Spinal cord (tissue), 10 donors: ENCODE results near the gene CRMP1. TPM values are rescaled to one million over a fixed set of nuclear protein-coding genes. Genes with fewer than 3 reads are reported as not detected.
"Not testable (repeated sequence)": the region's sequence is repeated elsewhere in the genome, so short reads cannot be mapped to it uniquely, and the experiment has no call there.

Experiments
- DNase-seq, 6 donors: peaks; one replicate each; pipeline versions ENCODE4 v3.0.0 to v3.0.0-alpha.2; 2013 to 2015; ENCODE audit warnings: low spot score in 6 of 6, low read depth in 4 of 6
- H3K27ac ChIP-seq: one replicate; pipeline ENCODE4 v1.5.1; 2013; ENCODE audit warnings: low read depth, low read length, control low read depth
- H3K27me3 ChIP-seq: one replicate; pipeline ENCODE4 v1.6.1; 2013; ENCODE audit warnings: low read length; ENCODE audit not compliant: control insufficient read depth, insufficient read depth
- H3K36me3 ChIP-seq: one replicate; pipeline ENCODE4 v1.6.1; 2013; ENCODE audit warnings: low read length; ENCODE audit not compliant: control insufficient read depth, insufficient read depth
- H3K4me1 ChIP-seq: one replicate; pipeline ENCODE4 v1.6.1; 2013; ENCODE audit warnings: low read length; ENCODE audit not compliant: control insufficient read depth, insufficient read depth
- H3K4me3 ChIP-seq: one replicate; pipeline ENCODE4 v1.5.1; 2013; ENCODE audit warnings: low read depth, low read length, control low read depth
- H3K9me3 ChIP-seq: one replicate; pipeline ENCODE4 v1.6.1; 2013; ENCODE audit warnings: low read length; ENCODE audit not compliant: control insufficient read depth, insufficient read depth
- WGBS: methylation state at CpG from one replicate; pipeline ENCODE4 v1.1.5; 2013; ENCODE audit warnings: missing lambda C conversion rate; ENCODE audit not compliant: insufficient coverage; 5-methylcytosine and 5-hydroxymethylcytosine counted together
- polyA plus RNA-seq, 2 donors: library from polyadenylated mRNA; unstranded; fragments of 120-200 nt; gene quantifications; one replicate each; pipeline ENCODE4 v1.2.1, GENCODE V29; 2013; ENCODE audit not compliant: insufficient read length in 2 of 2
- total RNA-seq, 2 donors: library from RNA; depleted of rRNA in 1 of 2; stranded (reverse); fragments of 120-200 nt in 1 of 2; fragments of >200 nt in 1 of 2; gene quantifications; one replicate each; pipeline versions ENCODE4 v1.2.3 to v1.2.4, GENCODE V29; 2013 to 2014
- donor health status: healthy.

The CRMP1 gene
- total and polyA plus RNA-seq, 4 donors: 99.1 to 506 (median 301) TPM

DNA sequence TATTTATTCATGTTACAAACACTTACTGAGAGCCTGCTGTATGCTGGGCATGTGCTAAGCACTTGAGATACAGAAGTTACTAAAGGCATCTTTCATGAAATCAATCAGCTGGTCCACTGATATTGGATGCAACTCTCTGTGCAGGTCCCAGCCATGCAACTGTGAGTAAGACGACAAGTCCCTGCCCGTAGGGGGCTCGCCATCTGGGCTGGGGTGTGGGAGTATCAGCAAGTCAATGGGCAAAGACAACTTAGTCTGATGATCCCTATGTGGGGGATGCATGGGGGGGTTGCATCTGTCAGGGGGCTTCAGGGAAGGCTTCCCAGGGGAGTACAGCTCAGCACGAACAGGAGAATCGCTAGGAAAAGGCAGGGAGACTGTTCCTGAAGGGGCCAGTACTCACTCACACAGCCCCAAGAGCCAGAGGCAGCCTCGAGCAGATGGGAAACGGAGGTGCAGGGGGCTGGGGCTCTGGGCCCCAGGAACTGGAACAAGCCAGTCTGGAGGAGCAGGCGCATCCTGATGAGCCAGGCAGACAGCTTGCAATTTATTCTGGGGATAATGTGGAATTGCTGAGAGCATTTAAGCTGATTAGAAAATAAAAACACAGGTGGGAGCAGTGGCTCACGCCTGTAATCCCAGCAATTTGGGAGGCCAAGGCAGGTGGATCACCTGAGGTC, 40.2 kb downstream of the CRMP1 start:
- H3K27ac ChIP-seq: no peak overlapping the region

GRCh38 chr4:5851637-5852301, 41.1 kb downstream of the CRMP1 start:
- 85% methylated on average over 3 of the region's 4 CpGs for WGBS
- DNase-seq: no peak
- H3K4me1 ChIP-seq: peaks cover 15% of the 10 kb centered on the region
- peaks cover 75% of the 10 kb centered on the region for H3K36me3 ChIP-seq
- no peak overlapping the region for H3K27ac ChIP-seq
- H3K27me3 ChIP-seq: no peaks in the 10 kb centered on the region
- no peak overlapping the region for H3K4me3 ChIP-seq
- H3K9me3 ChIP-seq: no peaks in the 10 kb centered on the region

More for the DNA sequence above, 40.2 kb downstream of the CRMP1 start:
- Histone ChIP-seq H3K4me1 (peaks cover 15% of the 10 kb centered on the region), H3K27me3 (no peaks in the 10 kb centered on the region), H3K4me3 (no peak overlapping the region), H3K9me3 (no peaks in the 10 kb centered on the region), H3K36me3 (peaks cover 80% of the 10 kb centered on the region)
- DNase-seq: peak in 1 of 6 donors; percentile 53
- 55% methylated on average over 9 of the region's 9 CpGs for WGBS

DNA sequence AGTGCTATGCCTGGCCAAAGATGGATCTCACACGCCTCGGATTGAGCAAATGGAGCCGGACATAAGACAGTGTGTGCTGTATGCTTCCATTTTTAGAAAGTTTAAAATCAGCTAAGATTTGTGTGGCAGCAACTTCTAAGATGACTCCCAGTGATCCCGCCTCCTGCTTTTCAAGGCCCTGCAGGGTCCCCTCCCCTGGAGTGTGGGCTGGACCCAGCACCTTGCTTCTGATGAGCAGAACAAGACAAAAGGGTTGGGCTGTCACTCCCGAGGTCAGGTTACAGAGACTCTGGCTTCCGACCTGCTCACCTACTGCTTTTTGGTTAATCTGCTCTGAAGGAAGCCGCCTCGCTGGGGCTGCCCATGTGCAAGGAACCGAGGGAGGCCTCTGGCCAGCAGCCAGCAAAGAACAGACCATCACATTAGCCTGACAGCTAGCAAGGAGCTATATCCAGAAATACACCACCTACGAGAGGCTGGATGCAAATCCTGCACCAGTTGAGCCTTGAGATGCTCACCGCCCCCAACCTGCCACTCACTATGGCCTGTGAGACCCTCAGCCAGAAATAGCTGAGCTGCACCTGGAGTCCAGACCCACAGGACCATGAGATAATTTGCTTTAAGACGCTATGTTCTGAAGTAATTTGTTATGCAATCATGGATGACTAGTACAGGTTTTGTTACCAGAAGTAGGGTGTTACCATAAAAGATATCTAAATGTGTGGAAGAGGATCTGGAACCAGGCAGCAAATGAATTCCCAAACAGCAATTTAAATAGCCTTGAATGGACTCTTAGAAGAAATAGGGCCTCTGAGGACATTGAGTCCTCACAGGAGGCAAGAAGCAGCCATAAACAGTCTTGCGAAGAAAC, 47.6 kb downstream of the CRMP1 start:
- no peaks in the 10 kb centered on the region for H3K27me3 ChIP-seq
- no peak overlapping the region for H3K27ac ChIP-seq
- H3K36me3 ChIP-seq: peaks cover 80% of the 10 kb centered on the region
- H3K9me3 ChIP-seq: no peaks in the 10 kb centered on the region
- peaks cover 22% of the 10 kb centered on the region for H3K4me1 ChIP-seq
- peak in 1 of 6 donors; percentile 21 for DNase-seq
- WGBS: 54% methylated on average over 12 of the region's 13 CpGs
- no peak overlapping the region for H3K4me3 ChIP-seq

DNA sequence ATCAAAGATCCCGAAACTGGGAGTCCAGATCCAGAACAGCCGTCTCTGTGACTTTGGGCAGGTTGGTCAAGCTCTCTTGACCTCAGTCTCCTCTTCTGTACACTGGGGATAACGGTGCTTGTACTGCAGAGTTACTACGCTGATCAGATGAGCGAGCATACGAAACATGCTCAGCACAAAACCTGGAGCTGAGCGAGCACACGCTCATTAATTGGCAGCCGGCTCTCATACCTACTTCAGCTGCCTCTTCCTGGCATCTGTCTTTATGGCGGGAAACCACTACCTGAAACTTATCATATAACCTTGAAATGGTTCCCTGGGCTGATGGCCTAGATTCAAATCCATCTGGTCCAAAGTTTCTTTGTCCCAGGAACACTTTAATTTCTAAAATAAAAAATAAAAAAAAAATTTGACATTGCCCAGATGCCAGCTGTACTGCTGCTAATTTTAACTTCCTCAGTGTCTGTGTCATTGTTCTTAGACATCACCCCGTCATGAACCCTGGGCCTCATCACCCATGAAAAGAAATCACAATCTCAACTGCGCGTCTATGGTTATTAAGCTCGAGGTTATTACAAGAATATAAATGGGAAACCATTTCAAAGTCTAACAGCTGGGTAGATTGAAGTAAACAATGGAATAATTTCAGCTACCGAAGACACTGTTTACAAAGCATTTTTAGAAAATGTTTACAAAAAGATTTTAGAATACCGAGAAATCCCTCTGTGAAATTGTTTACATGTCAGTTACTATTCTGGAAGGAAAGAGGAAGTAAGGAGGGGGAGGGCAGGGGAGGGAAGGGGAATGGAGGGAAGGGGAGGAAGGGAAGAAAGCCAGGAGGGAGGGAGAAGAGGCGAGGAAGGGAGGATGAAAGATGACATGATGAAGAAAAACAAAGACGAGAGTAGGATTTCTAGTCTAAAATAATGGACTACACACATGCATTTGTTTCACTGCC, 49.0 kb downstream of the CRMP1 start:
- Histone ChIP-seq H3K9me3 (no peaks in the 10 kb centered on the region), H3K4me1 (peaks cover 30% of the 10 kb centered on the region), H3K4me3 (no peak overlapping the region), H3K27ac (no peak overlapping the region), H3K27me3 (no peaks in the 10 kb centered on the region), H3K36me3 (peaks cover 82% of the 10 kb centered on the region)
- 76% methylated on average over 11 of the region's 18 CpGs for WGBS
- peak in 2 of 6 donors; percentile 47 to 62 for DNase-seq

DNA sequence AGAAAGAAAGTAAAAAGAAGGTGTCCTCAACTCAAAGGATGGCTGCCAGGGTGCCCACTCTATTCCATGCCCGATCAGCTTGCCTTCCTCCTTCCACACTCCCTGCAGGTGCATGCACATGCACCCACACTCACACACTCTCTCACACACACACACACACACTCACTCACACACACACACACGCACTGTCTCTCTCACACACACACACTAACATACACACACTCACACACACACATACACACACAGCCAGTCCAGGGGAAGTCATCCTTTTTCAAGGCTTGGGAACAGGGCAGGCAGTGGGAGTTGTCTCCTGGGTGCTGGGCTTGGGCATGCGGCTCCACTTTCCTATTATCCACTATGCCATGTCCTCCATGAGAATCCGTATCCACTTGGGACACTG, 50.4 kb downstream of the CRMP1 start:
- H3K36me3 ChIP-seq: peaks cover 82% of the 10 kb centered on the region
- H3K27ac ChIP-seq: no peak overlapping the region
- no peak overlapping the region for H3K4me3 ChIP-seq
- H3K27me3 ChIP-seq: no peaks in the 10 kb centered on the region
- WGBS: 96% methylated on average over 2 of the region's 4 CpGs
- H3K4me1 ChIP-seq: peaks cover 30% of the 10 kb centered on the region
- no peak for DNase-seq
- no peaks in the 10 kb centered on the region for H3K9me3 ChIP-seq

DNA sequence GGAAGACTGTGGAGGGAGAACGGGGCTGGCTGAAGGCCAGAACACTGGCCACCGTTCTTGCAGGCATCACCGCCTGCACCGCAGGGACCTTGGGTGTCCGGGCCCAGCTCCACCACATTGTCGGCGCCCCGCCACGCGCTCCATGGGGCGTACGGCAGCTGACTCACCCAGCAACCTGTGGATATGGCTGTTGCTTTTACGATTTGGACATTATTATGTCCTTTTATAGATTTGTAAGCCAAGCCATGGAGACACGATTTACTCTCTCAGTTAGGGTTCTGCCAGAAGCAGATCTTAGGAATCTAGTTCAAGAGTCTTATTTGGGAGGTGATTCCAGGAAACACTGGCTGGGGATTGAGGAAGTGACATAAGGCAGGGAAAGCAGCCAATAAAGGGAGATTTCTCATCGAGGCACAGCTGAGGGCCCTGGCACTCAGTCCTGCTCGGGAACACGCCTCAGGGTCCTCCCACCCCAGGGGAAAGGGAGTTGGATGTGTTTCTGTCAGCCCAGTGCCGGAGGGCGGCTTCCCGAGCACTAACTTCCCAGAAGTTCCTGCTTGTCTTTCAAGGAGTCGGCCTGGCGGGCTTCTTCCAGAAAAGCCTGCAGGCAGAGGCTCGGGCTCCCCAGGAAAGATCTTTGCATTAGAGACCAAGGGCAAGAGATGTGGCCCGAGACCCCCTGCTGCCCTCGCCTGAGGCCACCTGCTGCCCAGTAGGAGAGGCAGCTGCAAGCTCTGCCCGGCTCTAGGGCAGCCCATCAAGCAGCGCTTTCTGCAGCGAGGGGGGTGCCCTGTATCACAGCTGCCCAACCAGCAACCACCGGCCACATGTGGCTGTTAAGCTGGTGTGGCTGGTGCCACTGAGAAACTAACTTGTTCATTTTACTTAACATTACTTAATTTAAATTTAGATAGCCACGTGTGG, 52.9 kb downstream of the CRMP1 start:
- 67% methylated on average over 24 of the region's 30 CpGs for WGBS
- Histone ChIP-seq H3K36me3 (peaks cover 83% of the 10 kb centered on the region), H3K27me3 (no peaks in the 10 kb centered on the region), H3K27ac (no peak overlapping the region), H3K9me3 (no peaks in the 10 kb centered on the region), H3K4me3 (no peak overlapping the region), H3K4me1 (peaks cover 25% of the 10 kb centered on the region)
- peak in 1 of 6 donors; percentile 90 for DNase-seq

GRCh38 chr4:5839332-5839731, 53.6 kb downstream of the CRMP1 start:
- Histone ChIP-seq H3K27me3 (no peaks in the 10 kb centered on the region), H3K27ac (no peak overlapping the region), H3K4me3 (no peak overlapping the region), H3K4me1 (peaks cover 19% of the 10 kb centered on the region), H3K9me3 (no peaks in the 10 kb centered on the region), H3K36me3 (peaks cover 84% of the 10 kb centered on the region)
- 95% methylated on average over 13 of the region's 13 CpGs for WGBS
- DNase-seq: no peak

- DNase-seq: not testable (repeated sequence)
- no CpG with 5 or more reads among the region's 6 CpGs for WGBS
- H3K36me3 ChIP-seq: peaks cover 83% of the 10 kb centered on the region
Measured at GRCh38 chr4:5837483-5837882, 55.4 kb downstream of the CRMP1 start.

More at GRCh38 chr4:5837483-5837882, 55.4 kb downstream of the CRMP1 start:
- H3K4me1 ChIP-seq: peaks cover 10% of the 10 kb centered on the region
- not testable (repeated sequence) for H3K27ac ChIP-seq, H3K9me3 ChIP-seq, H3K27me3 ChIP-seq, H3K4me3 ChIP-seq
